K562 (cell line): Measurements from ENCODE around the gene HOXB1.

Experiments used
- POLR2AphosphoS5 ChIP-seq: IDR thresholded peaks from 2 replicates; pipeline ENCODE4 v1.6.1; 2011; ENCODE audit warnings: mild to moderate bottlenecking, low read depth, low read length, moderate library complexity; ENCODE audit not compliant: control insufficient read depth, insufficient read depth
- TAF1 ChIP-seq: IDR thresholded peaks from 2 replicates; pipeline ENCODE4 v1.6.1; 2011; ENCODE audit warnings: mild to moderate bottlenecking, low read length, moderate library complexity; ENCODE audit not compliant: insufficient read depth, control insufficient read depth, severe bottlenecking; ENCODE audit errors: extremely low read depth

DNA sequence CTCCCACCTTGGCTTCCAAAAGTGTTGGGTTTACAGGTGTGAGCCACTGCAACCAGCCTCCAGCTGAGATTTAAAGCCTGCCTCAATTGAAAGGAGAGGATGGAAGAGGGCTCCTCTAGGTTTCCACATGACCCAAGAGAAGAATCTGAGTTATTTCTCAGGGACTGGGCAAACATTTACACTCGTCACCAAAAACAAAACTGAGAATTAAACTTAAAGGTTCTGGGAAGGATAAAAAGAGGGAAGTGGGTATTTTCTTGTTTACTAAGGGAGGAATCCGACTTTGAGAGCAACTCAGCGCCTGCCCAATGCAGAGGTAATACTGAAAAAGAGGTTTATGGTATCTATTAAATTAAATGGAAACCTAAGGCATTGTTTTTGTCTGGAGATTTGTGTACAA, 13.3 kb downstream of the HOXB1 start:
- no peak for TF ChIP-seq POLR2AphosphoS5
- no peak for TF ChIP-seq TAF1
